ENCODE results near the gene GOSR2.

GRCh38 chr17:46960152-46960551 lies 37.2 kb downstream of the GOSR2 start:
- TF ChIP-seq CTCF (IDR thresholded peaks at IDR 0.05) (no peak), EP300 (IDR thresholded peaks at IDR 0.05) (no peak), POLR2A (IDR thresholded peaks at IDR 0.05) (no peak)

Data from tibial nerve (tissue), 4 donors.